ENCODE data around the gene SLIT1.

DNA sequence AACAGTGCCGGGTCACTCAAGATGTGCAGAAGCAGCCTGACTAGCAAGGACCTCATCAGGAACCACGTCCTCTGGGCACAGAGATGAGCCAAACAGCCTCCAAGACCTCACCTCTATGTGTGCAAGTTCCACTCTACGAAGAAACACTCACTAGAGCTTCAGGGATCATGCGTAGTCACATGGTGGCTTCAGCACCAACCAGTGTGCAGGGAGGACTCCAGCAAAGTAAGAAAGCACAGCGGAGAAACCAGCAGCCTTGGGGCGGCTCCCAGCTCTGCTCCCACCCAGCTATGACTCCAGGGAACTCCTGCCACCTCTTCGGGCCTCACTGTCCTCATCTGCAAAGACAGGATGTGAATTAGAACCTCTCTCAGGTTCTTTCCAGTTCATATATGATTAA, 58.2 kb downstream of the SLIT1 start:
- TF ChIP-seq CTCF (IDR thresholded peaks at IDR 0.05): no peak
- TF ChIP-seq POLR2A (IDR thresholded peaks at IDR 0.05): no peak
